GM23248 (cell line): ENCODE data around the gene ATP7B.

Source experiments
- EZH2 ChIP-seq: fragments of 200-600 bp; sonication (generic); IDR thresholded peaks from 2 replicates; pipeline ENCODE4 v1.6.1; 2018; ENCODE audit warnings: antibody characterized with exemption, mild to moderate bottlenecking; ENCODE audit not compliant: insufficient read depth, poor library complexity, severe bottlenecking
- EZH2phosphoT487 ChIP-seq: fragments of 200-600 bp; sonication (generic); IDR thresholded peaks from 2 replicates; pipeline ENCODE4 v1.6.1; 2018; ENCODE audit warnings: antibody characterized with exemption, moderate library complexity, mild to moderate bottlenecking, low read depth; ENCODE audit not compliant: insufficient read depth

- TF ChIP-seq EZH2 (no peak), EZH2phosphoT487 (no peak)
Observed at GRCh38 chr13:51885651-51886050, 125.6 kb downstream of the ATP7B start.
